Colonic mucosa (tissue), 4 donors: ENCODE results near the gene F5. TPM values are rescaled to one million over a fixed set of nuclear protein-coding genes. Genes with fewer than 3 reads are reported as not detected.

Experiments
- DNase-seq: peaks from one replicate; pipeline ENCODE4 v3.0.0-alpha.2; 2020
- H3K27ac ChIP-seq: fragments of 200-600 bp; one replicate; pipeline ENCODE4 v1.8.0; 2021
- H3K27me3 ChIP-seq: fragments of 200-600 bp; one replicate; pipeline ENCODE4 v1.8.0; 2021
- H3K36me3 ChIP-seq: fragments of 200-600 bp; one replicate; pipeline ENCODE4 v1.8.0; 2021
- H3K4me1 ChIP-seq: fragments of 200-600 bp; one replicate; pipeline ENCODE4 v1.8.0; 2021; ENCODE audit warnings: mild to moderate bottlenecking
- H3K4me3 ChIP-seq: fragments of 200-600 bp; one replicate; pipeline ENCODE4 v1.8.0; 2021
- H3K9ac ChIP-seq, 2 donors: one replicate each; pipeline ENCODE4 v1.7.0; 2013; ENCODE audit warnings: control low read depth in 2 of 2, low read depth in 2 of 2, low read length in 2 of 2
- H3K9me3 ChIP-seq: fragments of 200-600 bp; one replicate; pipeline ENCODE4 v1.8.0; 2021
- intact Hi-C: fragments of 100-400 bp; cut with DNase I; formaldehyde crosslinking; loops from one replicate; pipeline ENCODE4 v1.14.1; 2022
- total RNA-seq, 2 donors: library from RNA; stranded (reverse); fragmentation: NEBNext Ultra II Directional in 1 of 2; extraction: Animal tissue kit (Norgen Biotek cat#: 25700) in 1 of 2; gene quantifications; one replicate each; pipeline ENCODE4 v1.2.1, GENCODE V29; 2021
- TF ChIP-seq, protein P1 (sequence below): fragments of 200-600 bp; IDR thresholded peaks from one replicate; pipeline ENCODE4 v1.8.0; 2022; ENCODE audit warnings: antibody characterized with exemption, mild to moderate bottlenecking
- donor health status: healthy.
- donor health status: DM: no; HTN: no; CAD: no.
- donor health status: DM: no; HTN: no; CAD: no.

The F5 gene
- total RNA-seq, 2 donors from 2014 or later = 0.24 to 0.54 TPM

DNA sequence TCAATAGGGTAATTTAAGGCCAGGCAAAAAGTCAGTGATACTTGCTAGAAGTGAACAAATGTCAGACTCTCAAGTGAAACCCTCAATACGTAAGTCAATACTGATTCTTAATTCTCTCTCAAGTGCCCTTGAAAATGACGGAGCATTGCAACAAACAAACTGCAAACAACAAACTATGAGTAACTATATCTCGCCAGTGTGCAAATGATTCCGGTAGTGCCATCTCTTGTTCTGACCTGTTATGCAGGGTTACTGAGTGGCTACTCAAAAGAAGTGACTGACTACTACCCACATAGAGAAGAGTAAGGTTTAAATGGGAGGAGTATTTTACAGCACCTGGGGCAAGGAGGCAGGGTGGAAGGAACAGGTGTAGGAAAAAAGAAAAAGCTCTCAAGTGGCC is 102.2 kb downstream of the F5 start:
- Histone ChIP-seq H3K9ac (peak overlapping the region in 1 of 2 donors; percentile 82), H3K4me3 (no peak overlapping the region), H3K9me3 (no peaks in the 10 kb centered on the region), H3K36me3 (no peaks in the 10 kb centered on the region), H3K4me1 (no peaks in the 10 kb centered on the region), H3K27me3 (no peaks in the 10 kb centered on the region), H3K27ac (no peak overlapping the region)
- intact Hi-C loops = no loop called here
- no peak for DNase-seq
- TF ChIP-seq, protein P1, sequence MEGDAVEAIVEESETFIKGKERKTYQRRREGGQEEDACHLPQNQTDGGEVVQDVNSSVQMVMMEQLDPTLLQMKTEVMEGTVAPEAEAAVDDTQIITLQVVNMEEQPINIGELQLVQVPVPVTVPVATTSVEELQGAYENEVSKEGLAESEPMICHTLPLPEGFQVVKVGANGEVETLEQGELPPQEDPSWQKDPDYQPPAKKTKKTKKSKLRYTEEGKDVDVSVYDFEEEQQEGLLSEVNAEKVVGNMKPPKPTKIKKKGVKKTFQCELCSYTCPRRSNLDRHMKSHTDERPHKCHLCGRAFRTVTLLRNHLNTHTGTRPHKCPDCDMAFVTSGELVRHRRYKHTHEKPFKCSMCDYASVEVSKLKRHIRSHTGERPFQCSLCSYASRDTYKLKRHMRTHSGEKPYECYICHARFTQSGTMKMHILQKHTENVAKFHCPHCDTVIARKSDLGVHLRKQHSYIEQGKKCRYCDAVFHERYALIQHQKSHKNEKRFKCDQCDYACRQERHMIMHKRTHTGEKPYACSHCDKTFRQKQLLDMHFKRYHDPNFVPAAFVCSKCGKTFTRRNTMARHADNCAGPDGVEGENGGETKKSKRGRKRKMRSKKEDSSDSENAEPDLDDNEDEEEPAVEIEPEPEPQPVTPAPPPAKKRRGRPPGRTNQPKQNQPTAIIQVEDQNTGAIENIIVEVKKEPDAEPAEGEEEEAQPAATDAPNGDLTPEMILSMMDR = no peak

DNA sequence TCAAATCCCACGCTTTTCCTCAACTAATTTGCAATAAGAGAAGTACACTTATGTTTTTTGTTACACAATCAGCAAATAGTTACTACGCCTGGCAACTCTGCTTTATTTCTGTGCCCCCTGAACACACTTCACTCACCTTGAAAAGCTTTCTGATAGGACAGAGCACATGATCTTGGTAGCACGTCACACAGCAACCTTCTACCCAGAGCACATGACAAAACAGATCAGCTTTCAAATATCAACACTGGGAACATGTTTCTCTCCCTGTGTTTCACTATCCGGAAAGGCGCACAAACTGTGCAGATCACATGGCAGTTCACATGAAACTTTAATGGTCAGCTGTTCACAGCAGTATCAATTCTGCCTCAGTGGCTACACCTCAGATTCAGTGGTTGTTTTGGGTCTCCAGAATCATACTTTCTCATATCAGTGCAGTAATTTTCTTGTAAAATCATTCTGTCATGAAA is 102.7 kb downstream of the F5 start:
- H3K27me3 ChIP-seq = no peaks in the 10 kb centered on the region
- H3K9me3 ChIP-seq = no peaks in the 10 kb centered on the region
- no peaks in the 10 kb centered on the region for H3K4me1 ChIP-seq
- TF ChIP-seq, protein P1 = no peak
- H3K36me3 ChIP-seq = no peaks in the 10 kb centered on the region
- H3K4me3 ChIP-seq = no peak overlapping the region
- H3K27ac ChIP-seq = no peak overlapping the region
- H3K9ac ChIP-seq = no peak overlapping the region
- intact Hi-C loops = no loop called here
- DNase-seq = no peak

DNA sequence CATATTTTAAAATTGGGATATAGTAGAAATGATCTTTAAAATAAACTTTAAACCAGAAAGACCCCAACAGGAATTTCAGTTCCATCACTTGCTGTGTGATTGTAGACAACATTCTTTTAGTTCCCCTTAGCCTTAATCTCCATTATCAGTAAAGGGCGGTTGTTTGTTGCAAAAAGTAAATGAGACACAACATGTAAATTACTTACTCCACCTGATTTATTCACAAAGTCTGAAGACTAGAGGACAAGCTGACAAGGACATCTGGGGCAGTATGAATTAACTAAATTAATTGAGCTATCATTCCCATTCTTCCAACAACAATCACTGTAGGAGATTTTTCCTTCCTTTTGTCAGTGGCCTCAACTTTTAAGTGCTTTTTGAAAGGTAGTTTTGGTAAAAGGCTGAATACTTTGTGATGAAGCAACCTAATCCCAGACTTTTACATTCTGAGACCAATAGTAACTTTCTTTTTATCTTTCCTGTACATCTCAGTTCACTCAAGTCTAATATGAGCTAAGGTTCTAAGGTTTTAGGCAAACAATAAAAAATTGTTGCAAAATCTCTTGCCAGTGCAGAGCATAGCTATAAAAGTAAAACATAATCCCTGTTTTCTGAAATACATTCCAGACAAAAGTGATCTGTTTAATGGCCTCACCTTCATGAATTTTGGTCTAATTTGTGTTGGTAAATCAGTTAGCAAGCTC is 106.8 kb downstream of the F5 start:
- intact Hi-C loops = no loop called here
- Histone ChIP-seq H3K9ac (no peak overlapping the region), H3K27ac (no peak overlapping the region), H3K27me3 (no peaks in the 10 kb centered on the region), H3K9me3 (no peaks in the 10 kb centered on the region), H3K4me3 (no peak overlapping the region), H3K4me1 (no peaks in the 10 kb centered on the region), H3K36me3 (no peaks in the 10 kb centered on the region)
- TF ChIP-seq, protein P1 = no peak
- DNase-seq = no peak

DNA sequence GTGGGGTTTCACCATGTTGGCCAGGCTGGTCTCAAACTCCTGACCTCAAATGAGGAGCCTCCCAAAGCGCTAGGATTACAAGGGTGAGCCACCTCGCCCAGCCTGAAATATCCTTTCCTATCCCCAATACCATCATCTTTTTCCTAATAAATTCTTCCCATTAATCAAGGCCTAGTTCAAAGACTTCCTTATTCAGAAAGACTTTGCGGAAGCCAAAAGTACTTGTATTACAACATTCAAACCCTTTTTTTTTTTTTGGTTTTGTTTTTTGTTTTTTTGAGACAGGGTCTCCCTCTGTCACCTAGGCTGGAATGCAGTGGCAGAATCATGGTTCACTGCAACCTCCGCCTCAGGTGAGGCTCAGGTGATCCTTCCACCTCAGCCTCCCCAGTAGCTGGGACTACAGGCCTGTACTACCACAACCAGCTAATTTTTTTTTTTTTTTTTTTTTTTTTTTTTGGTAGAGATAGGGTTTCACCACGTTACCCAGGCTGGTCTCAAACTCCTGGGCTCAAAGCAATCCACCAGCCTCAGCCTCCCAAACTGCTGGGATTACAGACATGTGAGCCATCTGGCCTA is 108.1 kb downstream of the F5 start:
- intact Hi-C loops = no loop called here
- no peak overlapping the region for H3K4me3 ChIP-seq

DNA sequence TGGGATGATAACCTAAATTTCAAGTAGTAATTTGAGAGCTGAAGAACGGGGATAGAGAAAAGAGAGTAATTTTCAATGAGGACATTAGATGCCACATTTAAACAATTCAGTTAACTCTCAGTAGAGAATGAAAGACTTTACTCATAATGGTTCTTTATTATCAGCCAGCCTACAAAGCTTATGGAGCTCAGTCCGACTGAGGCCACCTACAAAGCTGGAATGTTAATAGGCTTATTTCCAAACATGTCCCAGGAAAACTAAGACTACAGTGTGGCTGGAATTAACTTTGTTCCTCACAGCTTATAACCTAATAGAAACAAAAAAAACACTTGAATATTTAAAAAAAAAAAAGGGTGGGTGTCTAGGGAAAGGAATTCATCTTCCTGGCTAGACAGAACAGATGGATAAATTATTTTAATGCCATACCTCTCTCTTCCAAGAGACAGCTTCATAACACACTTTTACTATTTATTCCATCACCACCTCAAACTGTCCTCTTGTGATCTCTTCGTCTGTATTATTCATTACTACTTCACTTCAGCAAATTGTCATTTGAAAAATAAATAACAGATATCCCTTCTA is 110.4 kb downstream of the F5 start:
- intact Hi-C loops = no loop called here
- TF ChIP-seq, protein P1 = no peak
- no peak overlapping the region for H3K4me3 ChIP-seq
- no peak overlapping the region for H3K9ac ChIP-seq
- no peak for DNase-seq
- H3K36me3 ChIP-seq = no peaks in the 10 kb centered on the region
- H3K27me3 ChIP-seq = no peaks in the 10 kb centered on the region
- no peak overlapping the region for H3K27ac ChIP-seq
- no peaks in the 10 kb centered on the region for H3K9me3 ChIP-seq
- H3K4me1 ChIP-seq = no peaks in the 10 kb centered on the region

More for the DNA sequence above, 108.1 kb downstream of the F5 start:
- no peaks in the 10 kb centered on the region for H3K9me3 ChIP-seq
- TF ChIP-seq, protein P1 = no peak
- DNase-seq = no peak
- no peaks in the 10 kb centered on the region for H3K4me1 ChIP-seq
- no peaks in the 10 kb centered on the region for H3K36me3 ChIP-seq
- no peak overlapping the region for H3K27ac ChIP-seq
- H3K27me3 ChIP-seq = no peaks in the 10 kb centered on the region
- no peak overlapping the region for H3K9ac ChIP-seq
